KMS-11 (cell line): ENCODE measurements around the gene PAN3.

Source experiments
- H2AFZ ChIP-seq: fragments of 200-600 bp; sonication (generic); 2 replicates; pipeline ENCODE4 v1.6.1; 2016; ENCODE audit warnings: antibody characterized with exemption, mixed run types, low read depth
- H3K27ac ChIP-seq: fragments of 200-600 bp; sonication (generic); 2 replicates; pipeline ENCODE4 v1.6.1; 2016; ENCODE audit warnings: mild to moderate bottlenecking, mixed run types
- H3K27me3 ChIP-seq: fragments of 200-600 bp; sonication (generic); 2 replicates; pipeline ENCODE4 v1.6.1; 2017; ENCODE audit warnings: mild to moderate bottlenecking, low read depth, mixed run types, moderate library complexity; ENCODE audit not compliant: insufficient read depth
- H3K36me3 ChIP-seq: fragments of 200-600 bp; sonication (generic); 2 replicates; pipeline ENCODE4 v1.6.1; 2017; ENCODE audit warnings: mild to moderate bottlenecking, mixed run types; ENCODE audit not compliant: insufficient read depth
- H3K4me1 ChIP-seq: fragments of 200-600 bp; sonication (generic); 2 replicates; pipeline ENCODE4 v1.6.1; 2016; ENCODE audit warnings: mild to moderate bottlenecking, low read depth, mixed run types; ENCODE audit not compliant: poor library complexity, severe bottlenecking
- H3K4me2 ChIP-seq: fragments of 200-600 bp; sonication (generic); 2 replicates; pipeline ENCODE4 v1.7.0; 2016; ENCODE audit warnings: mild to moderate bottlenecking, mixed run types
- H3K4me3 ChIP-seq: fragments of 200-600 bp; sonication (generic); IDR thresholded peaks from 2 replicates; pipeline ENCODE4 v1.6.1; 2017; ENCODE audit warnings: low read depth, low read length, mixed read lengths; ENCODE audit not compliant: insufficient read depth
- H3K79me2 ChIP-seq: fragments of 200-600 bp; sonication (generic); 2 replicates; pipeline ENCODE4 v1.6.1; 2016; ENCODE audit warnings: low read depth, mixed run types; ENCODE audit not compliant: insufficient read depth
- H3K9ac ChIP-seq: fragments of 200-600 bp; sonication (generic); 2 replicates; pipeline ENCODE4 v1.6.1; 2016; ENCODE audit warnings: mild to moderate bottlenecking, mixed run types
- H4K20me1 ChIP-seq: fragments of 200-600 bp; sonication (generic); 2 replicates; pipeline ENCODE4 v1.6.1; 2016; ENCODE audit warnings: mild to moderate bottlenecking, mixed run types; ENCODE audit not compliant: insufficient read depth
- CTCF ChIP-seq: fragments of 200-600 bp; sonication (generic); conservative IDR thresholded peaks from 2 replicates; pipeline ENCODE4 v1.6.1; 2017; ENCODE audit warnings: low read depth, mild to moderate bottlenecking, antibody characterized with exemption, low read length, moderate library complexity, mixed read lengths

Gene PAN3

GRCh38 chr13:28299916-28300315 is 161.6 kb downstream of the PAN3 start:
- Histone ChIP-seq H4K20me1 (no peaks in the 10 kb centered on the region), H3K4me2 (no peak overlapping the region), H3K27ac (no peak overlapping the region), H3K27me3 (no peaks in the 10 kb centered on the region), H3K4me3 (no peak overlapping the region), H3K36me3 (no peaks in the 10 kb centered on the region), H3K79me2 (no peaks in the 10 kb centered on the region), H3K9ac (no peak overlapping the region), H2AFZ (no peak overlapping the region), H3K4me1 (no peaks in the 10 kb centered on the region)
- TF ChIP-seq CTCF, result no peak

DNA sequence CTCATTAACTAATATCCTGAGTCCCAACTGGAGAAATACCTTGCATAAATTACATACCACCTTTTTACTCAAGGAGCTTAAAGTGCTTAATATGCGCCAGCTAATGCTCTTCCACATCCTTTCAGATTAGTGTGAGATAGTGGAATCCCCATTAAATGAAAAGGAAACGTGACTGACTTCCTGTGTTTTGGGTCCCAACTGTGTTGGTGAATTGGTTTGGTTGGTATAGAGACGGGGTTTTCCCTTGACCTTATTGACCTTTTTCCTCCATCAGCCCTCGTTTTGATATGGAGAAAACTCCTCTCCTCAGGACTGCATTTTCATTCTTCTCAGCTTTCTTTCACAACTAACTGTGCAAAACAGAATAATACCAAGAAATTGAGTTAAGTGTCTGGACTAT is 163.5 kb downstream of the PAN3 start:
- Histone ChIP-seq H3K9ac (no peak overlapping the region), H3K36me3 (no peaks in the 10 kb centered on the region), H3K27me3 (no peaks in the 10 kb centered on the region), H4K20me1 (no peaks in the 10 kb centered on the region), H3K4me1 (no peaks in the 10 kb centered on the region), H3K4me3 (no peak overlapping the region), H3K79me2 (no peaks in the 10 kb centered on the region), H3K4me2 (no peak overlapping the region), H3K27ac (no peak overlapping the region), H2AFZ (no peak overlapping the region)
- no peak for TF ChIP-seq CTCF

GRCh38 chr13:28306325-28306724 is 168.0 kb downstream of the PAN3 start:
- Histone ChIP-seq H3K27ac (no peak overlapping the region), H3K27me3 (no peaks in the 10 kb centered on the region), H3K79me2 (no peaks in the 10 kb centered on the region), H3K4me3 (no peak overlapping the region), H3K9ac (no peak overlapping the region), H4K20me1 (no peaks in the 10 kb centered on the region), H3K4me2 (no peak overlapping the region), H3K36me3 (no peaks in the 10 kb centered on the region), H2AFZ (no peak overlapping the region), H3K4me1 (no peaks in the 10 kb centered on the region)
- no peak for TF ChIP-seq CTCF

DNA sequence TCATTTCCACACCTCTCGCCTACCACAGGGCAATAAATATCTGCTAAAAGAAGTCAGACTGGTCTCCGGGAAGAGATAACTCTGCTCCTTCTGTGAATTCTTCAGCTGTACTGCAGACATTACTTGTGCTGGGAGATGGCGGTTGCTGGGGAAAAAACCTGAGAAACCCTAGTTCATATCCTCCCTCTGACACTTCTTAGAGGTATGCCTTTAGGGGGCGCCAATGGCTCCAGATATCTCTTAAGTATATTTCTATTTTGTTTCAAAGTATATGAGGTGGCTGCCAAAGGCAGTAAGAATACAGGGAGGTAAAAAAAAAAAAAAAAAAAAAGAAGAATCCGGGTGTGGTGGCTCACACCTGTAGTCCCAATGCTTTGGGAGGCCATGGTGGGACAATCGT is 175.2 kb downstream of the PAN3 start:
- Histone ChIP-seq H3K36me3 (no peaks in the 10 kb centered on the region), H3K27ac (no peak overlapping the region), H4K20me1 (no peaks in the 10 kb centered on the region), H2AFZ (no peak overlapping the region), H3K4me1 (no peaks in the 10 kb centered on the region), H3K79me2 (no peaks in the 10 kb centered on the region), H3K9ac (no peak overlapping the region), H3K4me3 (no peak overlapping the region), H3K27me3 (no peaks in the 10 kb centered on the region), H3K4me2 (no peak overlapping the region)
- TF ChIP-seq CTCF, result no peak

DNA sequence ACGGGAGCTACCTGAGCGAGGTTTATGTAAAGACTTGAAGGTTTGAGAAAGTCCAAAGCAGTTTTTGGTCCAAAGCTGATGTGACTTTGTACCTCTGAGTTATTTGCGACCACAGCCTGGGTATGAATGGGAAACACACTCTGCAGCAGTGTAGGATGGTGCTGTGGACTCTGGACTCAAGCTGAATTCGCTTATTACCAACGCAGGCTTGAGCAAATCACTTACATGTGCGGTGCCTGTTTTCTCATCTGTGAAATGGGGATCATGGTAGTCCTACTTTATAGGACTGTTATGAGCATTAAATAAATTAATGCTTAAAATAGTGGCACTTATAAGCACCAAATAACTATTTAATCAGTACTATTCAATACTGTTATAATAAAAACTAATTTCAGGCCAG is 176.5 kb downstream of the PAN3 start:
- no peaks in the 10 kb centered on the region for H3K36me3 ChIP-seq
- no peak overlapping the region for H3K4me3 ChIP-seq
- no peaks in the 10 kb centered on the region for H4K20me1 ChIP-seq
- no peak for TF ChIP-seq CTCF
- no peak overlapping the region for H3K27ac ChIP-seq
- H3K9ac ChIP-seq, result no peak overlapping the region
- no peaks in the 10 kb centered on the region for H3K79me2 ChIP-seq
- H3K4me2 ChIP-seq, result no peak overlapping the region
- no peak overlapping the region for H2AFZ ChIP-seq
- no peaks in the 10 kb centered on the region for H3K4me1 ChIP-seq
- no peaks in the 10 kb centered on the region for H3K27me3 ChIP-seq
